OCI-LY3 (cell line): ENCODE results near the gene TMEM132C.

Experiments used
- H2AFZ ChIP-seq: fragments of 200-600, 300-600 bp; shearing (Covaris generic); 2 replicates; pipeline ENCODE4 v1.6.0; 2014; ENCODE audit warnings: antibody characterized with exemption, low read depth, low read length
- H3K27ac ChIP-seq: fragments of 200-600, 300-600 bp; sonication (generic); 2 replicates; pipeline ENCODE4 v1.5.1; 2014; ENCODE audit warnings: mild to moderate bottlenecking, low read length, moderate library complexity, mixed read lengths
- H3K27me3 ChIP-seq: fragments of 200-600, 300-600 bp; sonication (generic); 2 replicates; pipeline ENCODE4 v1.6.1; 2014; ENCODE audit warnings: low read depth, low read length, mixed read lengths
- H3K36me3 ChIP-seq: fragments of 200-600, 300-600 bp; sonication (generic); replicated peaks from 2 replicates; pipeline ENCODE3; 2014; ENCODE audit warnings: low read depth, low read length, mixed read lengths
- H3K4me1 ChIP-seq: fragments of 300-600, 200-600 bp; sonication (generic); 2 replicates; pipeline ENCODE4 v1.6.1; 2014; ENCODE audit warnings: low read length, mixed read lengths
- H3K4me2 ChIP-seq: fragments of 200-600, 300-600 bp; sonication (generic); 2 replicates; pipeline ENCODE4 v1.6.1; 2014; ENCODE audit warnings: low read length, mixed read lengths
- H3K4me3 ChIP-seq: fragments of 300-600, 200-600 bp; sonication (generic); 2 replicates; pipeline ENCODE4 v1.5.1; 2014; ENCODE audit warnings: antibody characterized with exemption, mild to moderate bottlenecking, low read length, moderate library complexity
- H3K79me2 ChIP-seq: fragments of 300-600, 200-600 bp; shearing (Covaris generic); 2 replicates; pipeline ENCODE4 v1.6.1; 2014; ENCODE audit warnings: mild to moderate bottlenecking, low read length, mixed read lengths
- H3K9ac ChIP-seq: fragments of 300-600, 200-600 bp; shearing (Covaris generic); 2 replicates; pipeline ENCODE4 v1.6.0; 2014; ENCODE audit warnings: mild to moderate bottlenecking, low read length, moderate library complexity
- H3K9me3 ChIP-seq: fragments of 200-600, 300-600 bp; shearing (Covaris generic); 2 replicates; pipeline ENCODE4 v1.6.1; 2014; ENCODE audit warnings: low read length, mixed read lengths; ENCODE audit not compliant: insufficient read depth
- H4K20me1 ChIP-seq: fragments of 200-600, 300-600 bp; sonication (generic); 2 replicates; pipeline ENCODE4 v1.6.1; 2016; ENCODE audit warnings: low read length, mixed read lengths; ENCODE audit not compliant: insufficient read depth
- CTCF ChIP-seq: fragments of 200-600, 300-600 bp; sonication (generic); IDR thresholded peaks from 2 replicates; pipeline ENCODE4 v1.5.1; 2014; ENCODE audit warnings: antibody characterized with exemption, low read length, low read depth
- EZH2phosphoT487 ChIP-seq: fragments of 200-600 bp; shearing (Covaris generic); IDR thresholded peaks from 2 replicates; pipeline ENCODE4 v1.6.1; 2018; ENCODE audit warnings: antibody characterized with exemption, mixed run types, low read depth

The TMEM132C gene

GRCh38 chr12:128578045-128578444 is 311.1 kb downstream of the TMEM132C start:
- Histone ChIP-seq H3K4me3 (no peak overlapping the region), H3K4me1 (peaks cover 33% of the 10 kb centered on the region), H2AFZ (no peak overlapping the region), H4K20me1 (no peaks in the 10 kb centered on the region), H3K9ac (no peak overlapping the region), H3K36me3 (peaks cover 4% of the 10 kb centered on the region), H3K27ac (no peak overlapping the region), H3K27me3 (no peaks in the 10 kb centered on the region), H3K9me3 (0 out of 2 replicates have a peak, but pooled peaks cover 4% of the 10 kb centered on the region), H3K4me2 (no peak overlapping the region), H3K79me2 (no peaks in the 10 kb centered on the region)
- TF ChIP-seq CTCF (no peak), EZH2phosphoT487 (no peak)

GRCh38 chr12:128581321-128581761 is 314.4 kb downstream of the TMEM132C start:
- peak overlapping the region; percentile 68 for H3K4me3 ChIP-seq
- H3K9me3 ChIP-seq, result 0 out of 2 replicates have a peak, but pooled peaks cover 4% of the 10 kb centered on the region
- peaks cover 39% of the 10 kb centered on the region for H3K4me1 ChIP-seq
- no peak overlapping the region for H2AFZ ChIP-seq
- H4K20me1 ChIP-seq, result no peaks in the 10 kb centered on the region
- TF ChIP-seq CTCF (no peak), EZH2phosphoT487 (no peak)
- peak overlapping the region; percentile 76 for H3K4me2 ChIP-seq
- peaks cover 4% of the 10 kb centered on the region for H3K36me3 ChIP-seq
- H3K79me2 ChIP-seq, result no peaks in the 10 kb centered on the region
- H3K9ac ChIP-seq, result peak overlapping the region; percentile 76
- no peaks in the 10 kb centered on the region for H3K27me3 ChIP-seq
- peak overlapping the region; percentile 95 for H3K27ac ChIP-seq

- H2AFZ ChIP-seq, result no peak overlapping the region
- no peak overlapping the region for H3K4me3 ChIP-seq
- TF ChIP-seq CTCF, result no peak
- TF ChIP-seq EZH2phosphoT487, result no peak
- no peak overlapping the region for H3K9ac ChIP-seq
- no peak overlapping the region for H3K27ac ChIP-seq
- H3K4me2 ChIP-seq, result no peak overlapping the region
- H3K9me3 ChIP-seq, result 0 out of 2 replicates have a peak, but pooled peaks cover 4% of the 10 kb centered on the region
- peaks cover 59% of the 10 kb centered on the region for H3K4me1 ChIP-seq
- H4K20me1 ChIP-seq, result no peaks in the 10 kb centered on the region
- H3K79me2 ChIP-seq, result no peaks in the 10 kb centered on the region
- peaks cover 4% of the 10 kb centered on the region for H3K36me3 ChIP-seq
- H3K27me3 ChIP-seq, result no peaks in the 10 kb centered on the region
These were observed 316.5 kb downstream of the TMEM132C start for GRCh38 chr12:128583453-128583852.

- H3K9me3 ChIP-seq, result 0 out of 2 replicates have a peak, but pooled peaks cover 4% of the 10 kb centered on the region
- no peak overlapping the region for H3K9ac ChIP-seq
- H3K79me2 ChIP-seq, result no peaks in the 10 kb centered on the region
- H3K4me3 ChIP-seq, result no peak overlapping the region
- no peak overlapping the region for H3K27ac ChIP-seq
- H3K4me1 ChIP-seq, result peaks cover 59% of the 10 kb centered on the region
- peak overlapping the region; percentile 6; the same call in 1 of the 2 replicates for H3K4me2 ChIP-seq
- no peak overlapping the region for H2AFZ ChIP-seq
- no peaks in the 10 kb centered on the region for H4K20me1 ChIP-seq
- H3K36me3 ChIP-seq, result peaks cover 4% of the 10 kb centered on the region
- TF ChIP-seq CTCF (no peak), EZH2phosphoT487 (no peak)
- no peaks in the 10 kb centered on the region for H3K27me3 ChIP-seq
These were observed 319.6 kb downstream of the TMEM132C start for GRCh38 chr12:128586451-128587029.
